ENCODE results near the gene FASTKD3.

- TF ChIP-seq TAF1 (conservative IDR thresholded peaks at IDR 0.05) (no peak), YY1 (IDR thresholded peaks at IDR 0.05) (no peak), JUND (IDR thresholded peaks at IDR 0.05) (no peak), RAD21 (IDR thresholded peaks at IDR 0.05) (no peak), RXRA (IDR thresholded peaks at IDR 0.05) (no peak), FOXA1 (IDR thresholded peaks at IDR 0.05) (no peak), GABPA (IDR thresholded peaks at IDR 0.05 in 1 of 2, conservative IDR thresholded peaks at IDR 0.05 in 1 of 2) (no peak), HNF4G (IDR thresholded peaks at IDR 0.05) (no peak)
- TF ChIP-seq, protein P1, sequence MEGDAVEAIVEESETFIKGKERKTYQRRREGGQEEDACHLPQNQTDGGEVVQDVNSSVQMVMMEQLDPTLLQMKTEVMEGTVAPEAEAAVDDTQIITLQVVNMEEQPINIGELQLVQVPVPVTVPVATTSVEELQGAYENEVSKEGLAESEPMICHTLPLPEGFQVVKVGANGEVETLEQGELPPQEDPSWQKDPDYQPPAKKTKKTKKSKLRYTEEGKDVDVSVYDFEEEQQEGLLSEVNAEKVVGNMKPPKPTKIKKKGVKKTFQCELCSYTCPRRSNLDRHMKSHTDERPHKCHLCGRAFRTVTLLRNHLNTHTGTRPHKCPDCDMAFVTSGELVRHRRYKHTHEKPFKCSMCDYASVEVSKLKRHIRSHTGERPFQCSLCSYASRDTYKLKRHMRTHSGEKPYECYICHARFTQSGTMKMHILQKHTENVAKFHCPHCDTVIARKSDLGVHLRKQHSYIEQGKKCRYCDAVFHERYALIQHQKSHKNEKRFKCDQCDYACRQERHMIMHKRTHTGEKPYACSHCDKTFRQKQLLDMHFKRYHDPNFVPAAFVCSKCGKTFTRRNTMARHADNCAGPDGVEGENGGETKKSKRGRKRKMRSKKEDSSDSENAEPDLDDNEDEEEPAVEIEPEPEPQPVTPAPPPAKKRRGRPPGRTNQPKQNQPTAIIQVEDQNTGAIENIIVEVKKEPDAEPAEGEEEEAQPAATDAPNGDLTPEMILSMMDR (IDR thresholded peaks at IDR 0.05; ENCODE audit: low read depth, low read length, missing input control), result no peak
- TF ChIP-seq, protein P2, sequence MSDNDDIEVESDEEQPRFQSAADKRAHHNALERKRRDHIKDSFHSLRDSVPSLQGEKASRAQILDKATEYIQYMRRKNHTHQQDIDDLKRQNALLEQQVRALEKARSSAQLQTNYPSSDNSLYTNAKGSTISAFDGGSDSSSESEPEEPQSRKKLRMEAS (IDR thresholded peaks at IDR 0.05), result no peak
- TF ChIP-seq, protein P3, sequence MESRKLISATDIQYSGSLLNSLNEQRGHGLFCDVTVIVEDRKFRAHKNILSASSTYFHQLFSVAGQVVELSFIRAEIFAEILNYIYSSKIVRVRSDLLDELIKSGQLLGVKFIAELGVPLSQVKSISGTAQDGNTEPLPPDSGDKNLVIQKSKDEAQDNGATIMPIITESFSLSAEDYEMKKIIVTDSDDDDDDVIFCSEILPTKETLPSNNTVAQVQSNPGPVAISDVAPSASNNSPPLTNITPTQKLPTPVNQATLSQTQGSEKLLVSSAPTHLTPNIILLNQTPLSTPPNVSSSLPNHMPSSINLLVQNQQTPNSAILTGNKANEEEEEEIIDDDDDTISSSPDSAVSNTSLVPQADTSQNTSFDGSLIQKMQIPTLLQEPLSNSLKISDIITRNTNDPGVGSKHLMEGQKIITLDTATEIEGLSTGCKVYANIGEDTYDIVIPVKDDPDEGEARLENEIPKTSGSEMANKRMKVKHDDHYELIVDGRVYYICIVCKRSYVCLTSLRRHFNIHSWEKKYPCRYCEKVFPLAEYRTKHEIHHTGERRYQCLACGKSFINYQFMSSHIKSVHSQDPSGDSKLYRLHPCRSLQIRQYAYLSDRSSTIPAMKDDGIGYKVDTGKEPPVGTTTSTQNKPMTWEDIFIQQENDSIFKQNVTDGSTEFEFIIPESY (IDR thresholded peaks at IDR 0.05), result no peak
- TF ChIP-seq, protein P4, sequence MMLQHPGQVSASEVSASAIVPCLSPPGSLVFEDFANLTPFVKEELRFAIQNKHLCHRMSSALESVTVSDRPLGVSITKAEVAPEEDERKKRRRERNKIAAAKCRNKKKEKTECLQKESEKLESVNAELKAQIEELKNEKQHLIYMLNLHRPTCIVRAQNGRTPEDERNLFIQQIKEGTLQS (IDR thresholded peaks at IDR 0.05), result no peak
- TF ChIP-seq, protein P5, sequence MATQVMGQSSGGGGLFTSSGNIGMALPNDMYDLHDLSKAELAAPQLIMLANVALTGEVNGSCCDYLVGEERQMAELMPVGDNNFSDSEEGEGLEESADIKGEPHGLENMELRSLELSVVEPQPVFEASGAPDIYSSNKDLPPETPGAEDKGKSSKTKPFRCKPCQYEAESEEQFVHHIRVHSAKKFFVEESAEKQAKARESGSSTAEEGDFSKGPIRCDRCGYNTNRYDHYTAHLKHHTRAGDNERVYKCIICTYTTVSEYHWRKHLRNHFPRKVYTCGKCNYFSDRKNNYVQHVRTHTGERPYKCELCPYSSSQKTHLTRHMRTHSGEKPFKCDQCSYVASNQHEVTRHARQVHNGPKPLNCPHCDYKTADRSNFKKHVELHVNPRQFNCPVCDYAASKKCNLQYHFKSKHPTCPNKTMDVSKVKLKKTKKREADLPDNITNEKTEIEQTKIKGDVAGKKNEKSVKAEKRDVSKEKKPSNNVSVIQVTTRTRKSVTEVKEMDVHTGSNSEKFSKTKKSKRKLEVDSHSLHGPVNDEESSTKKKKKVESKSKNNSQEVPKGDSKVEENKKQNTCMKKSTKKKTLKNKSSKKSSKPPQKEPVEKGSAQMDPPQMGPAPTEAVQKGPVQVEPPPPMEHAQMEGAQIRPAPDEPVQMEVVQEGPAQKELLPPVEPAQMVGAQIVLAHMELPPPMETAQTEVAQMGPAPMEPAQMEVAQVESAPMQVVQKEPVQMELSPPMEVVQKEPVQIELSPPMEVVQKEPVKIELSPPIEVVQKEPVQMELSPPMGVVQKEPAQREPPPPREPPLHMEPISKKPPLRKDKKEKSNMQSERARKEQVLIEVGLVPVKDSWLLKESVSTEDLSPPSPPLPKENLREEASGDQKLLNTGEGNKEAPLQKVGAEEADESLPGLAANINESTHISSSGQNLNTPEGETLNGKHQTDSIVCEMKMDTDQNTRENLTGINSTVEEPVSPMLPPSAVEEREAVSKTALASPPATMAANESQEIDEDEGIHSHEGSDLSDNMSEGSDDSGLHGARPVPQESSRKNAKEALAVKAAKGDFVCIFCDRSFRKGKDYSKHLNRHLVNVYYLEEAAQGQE (IDR thresholded peaks at IDR 0.05), result no peak
Observed at GRCh38 chr5:7857926-7858632, 10.8 kb downstream of the FASTKD3 start.
